HG03558 (cell line): ENCODE data around the gene IQCF2.
"Not testable (repeated sequence)": the region's sequence is repeated elsewhere in the genome, so short reads cannot be mapped to it uniquely, and the experiment has no call there.

Experiments used
- ATAC-seq: cut with Tn5 transposase; IDR thresholded peaks from one replicate; pipeline ENCODE4 v1.9.1; 2021; ENCODE audit warnings: moderate number of reproducible peaks; ENCODE audit not compliant: unreplicated experiment; ENCODE audit errors: extremely low read depth

Gene IQCF2

GRCh38 chr3:51875501-51875900 is 14.1 kb downstream of the IQCF2 start, which contains the start of gene IQCF5:
Gene IQCF5 (minus strand): TSS chr3:51875601. CDS start chr3:51875531, 70 bp downstream.
- no peak for ATAC-seq

GRCh38 chr3:51876186-51876585 is 14.8 kb downstream of the IQCF2 start:
- ATAC-seq: no peak

- ATAC-seq: no peak
These were observed 18.5 kb downstream of the IQCF2 start for GRCh38 chr3:51879937-51880336.

- ATAC-seq: no peak
These were observed 25.0 kb downstream of the IQCF2 start for GRCh38 chr3:51886447-51886846.

- ATAC-seq: no peak
These were observed 26.2 kb downstream of the IQCF2 start for GRCh38 chr3:51887620-51888019.

- no peak for ATAC-seq
These were observed 27.2 kb downstream of the IQCF2 start for GRCh38 chr3:51888463-51889105.

- ATAC-seq: no peak
These were observed 30.0 kb downstream of the IQCF2 start for GRCh38 chr3:51891242-51892039.

- ATAC-seq: no peak
These were observed 33.0 kb downstream of the IQCF2 start for GRCh38 chr3:51894391-51894790.

GRCh38 chr3:51894939-51895338 is 33.5 kb downstream of the IQCF2 start:
- no peak for ATAC-seq

GRCh38 chr3:51896607-51897305 is 35.3 kb downstream of the IQCF2 start:
- no peak for ATAC-seq

- no peak for ATAC-seq
These were observed 36.0 kb downstream of the IQCF2 start for GRCh38 chr3:51897391-51897790.

- not testable (repeated sequence) for ATAC-seq
These were observed 38.6 kb downstream of the IQCF2 start for GRCh38 chr3:51900043-51900442.

GRCh38 chr3:51902361-51902760 is 40.9 kb downstream of the IQCF2 start:
- ATAC-seq: not testable (repeated sequence)

- ATAC-seq: no peak
These were observed 42.8 kb downstream of the IQCF2 start for GRCh38 chr3:51904034-51904823.

- no peak for ATAC-seq
These were observed 46.6 kb downstream of the IQCF2 start for GRCh38 chr3:51908026-51908425.
